GM12865 (cell line): ENCODE measurements around the gene PCDHA12.
"Not testable (repeated sequence)": the region's sequence is repeated elsewhere in the genome, so short reads cannot be mapped to it uniquely, and the experiment has no call there.

ENCODE experiments used
- DNase-seq: peaks from one replicate; pipeline ENCODE4 v3.0.0; 2010; ENCODE audit warnings: low read depth
- H3K4me3 ChIP-seq: 2 replicates; pipeline ENCODE4 v1.5.1; 2011; ENCODE audit warnings: mild to moderate bottlenecking, low read depth, low read length, control low read depth
- CTCF ChIP-seq: IDR thresholded peaks from 2 replicates; pipeline ENCODE4 v1.5.1; 2011; ENCODE audit warnings: low read length, control low read depth, low read depth, inconsistent platforms; ENCODE audit not compliant: insufficient read depth; ENCODE audit errors: missing control alignments

The PCDHA12 gene

GRCh38 chr5:140875085-140876065 lies at the start of gene PCDHA12:
Gene PCDHA12, plus strand, starts transcription at chr5:140875308. Its CDS starts 165 bp downstream, at chr5:140875473.
- no peak within 1 kb of the TSS for H3K4me3 ChIP-seq
- TF ChIP-seq CTCF, result no peak
- DNase-seq, result no peak

- H3K4me3 ChIP-seq, result no peak within 1 kb of the TSS
- no peak for DNase-seq
- no peak for TF ChIP-seq CTCF
Observed at GRCh38 chr5:140827704-140828361, 47.3 kb upstream of the PCDHA12 start, which contains the start of gene PCDHA6. Gene PCDHA6, plus strand, starts transcription at chr5:140827960. Its CDS starts 132 bp downstream, at chr5:140828092.

- H3K4me3 ChIP-seq, result no peak overlapping the region
- no peak for TF ChIP-seq CTCF
- no peak for DNase-seq
Observed at GRCh38 chr5:140828362-140828737, 46.8 kb upstream of the PCDHA12 start.

- DNase-seq, H3K4me3 ChIP-seq: not testable (repeated sequence)
Observed at GRCh38 chr5:140829511-140830501, 45.3 kb upstream of the PCDHA12 start.

- DNase-seq, result no peak
- TF ChIP-seq CTCF, result no peak
- no peak within 1 kb of the TSS for H3K4me3 ChIP-seq
Observed at GRCh38 chr5:140833993-140834392, 41.1 kb upstream of the PCDHA12 start, which contains the start of gene PCDHA7. Gene PCDHA7, plus strand, starts transcription at chr5:140834269. Its CDS starts 115 bp downstream, at chr5:140834384.

GRCh38 chr5:140834439-140835008 lies 40.6 kb upstream of the PCDHA12 start:
- not testable (repeated sequence) for H3K4me3 ChIP-seq, DNase-seq
